ENCODE data around the gene POPDC3. TPM values are rescaled to one million over a fixed set of nuclear protein-coding genes. Genes with fewer than 3 reads are reported as not detected.

The POPDC3 gene
- total RNA-seq, 1 experiment from 2014 or later, result 29.2 TPM

- BruUV-seq (replicated peaks), result no TSS peak
- Histone ChIP-seq H3K4me1 (ENCODE audit: control insufficient read depth, insufficient read depth, low read length) (no peaks in the 10 kb centered on the region), H3K27me3 (ENCODE audit: control insufficient read depth, insufficient read depth, low read length) (no peaks in the 10 kb centered on the region), H3K27ac (ENCODE audit: low read length) (no peak overlapping the region), H3K36me3 (ENCODE audit: control insufficient read depth, insufficient read depth, low read length) (peaks cover 10% of the 10 kb centered on the region; the same call in 1 of the 2 replicates), H3K9me3 (ENCODE audit: control insufficient read depth, insufficient read depth, low read depth, low read length) (no peaks in the 10 kb centered on the region), H3K4me3 (ENCODE audit: low read depth in 2 of 2, low read length in 2 of 2) (no peak overlapping the region)
- TF ChIP-seq TCF7L2 (IDR thresholded peaks at IDR 0.05; ENCODE audit: low read depth, low read length) (no peak), SIN3A (IDR thresholded peaks at IDR 0.05; ENCODE audit: borderline replicate concordance, insufficient read depth, low read depth, low read length) (no peak), REST (IDR thresholded peaks at IDR 0.05; ENCODE audit: insufficient read depth in 1 of 2, low read depth in 2 of 2, low read length in 1 of 2) (no peak), POLR2AphosphoS5 (IDR thresholded peaks at IDR 0.05; ENCODE audit: low read depth, low read length) (no peak), CTCF (IDR thresholded peaks at IDR 0.05) (no peak)
- ATAC-seq, result no peak
- in situ Hi-C loops (cut with HindIII; ENCODE audit: low pct_unique_long_range_greater_than_20kb, low sequenced_read_pairs), result no loop called here
- intact Hi-C loops (cut with micrococcal nuclease; ENCODE audit: unreplicated experiment), result no loop called here
- DNase-seq (ENCODE audit: low read depth, low spot score), result no peak
- POLR2A ChIA-PET, result no interaction called here
- CTCF ChIA-PET, result no interaction called here
Measured at GRCh38 chr6:105111105-105111504, 68.7 kb downstream of the POPDC3 start.

GRCh38 chr6:105109955-105110895, 69.6 kb downstream of the POPDC3 start:
- H3K4me3 ChIP-seq (ENCODE audit: low read depth in 2 of 2, low read length in 2 of 2), result no peak overlapping the region
- no peak overlapping the region for H3K27ac ChIP-seq (ENCODE audit: low read length)
- H3K27me3 ChIP-seq (ENCODE audit: control insufficient read depth, insufficient read depth, low read length), result no peaks in the 10 kb centered on the region
- TF ChIP-seq SIN3A (IDR thresholded peaks at IDR 0.05; ENCODE audit: borderline replicate concordance, insufficient read depth, low read depth, low read length) (no peak), TCF7L2 (IDR thresholded peaks at IDR 0.05; ENCODE audit: low read depth, low read length) (no peak), CTCF (IDR thresholded peaks at IDR 0.05) (no peak), POLR2AphosphoS5 (IDR thresholded peaks at IDR 0.05; ENCODE audit: low read depth, low read length) (no peak), REST (IDR thresholded peaks at IDR 0.05; ENCODE audit: insufficient read depth in 1 of 2, low read depth in 2 of 2, low read length in 1 of 2) (no peak)
- no peaks in the 10 kb centered on the region for H3K9me3 ChIP-seq (ENCODE audit: control insufficient read depth, insufficient read depth, low read depth, low read length)
- H3K4me1 ChIP-seq (ENCODE audit: control insufficient read depth, insufficient read depth, low read length), result no peaks in the 10 kb centered on the region
- ChIA-PET POLR2A (no interaction called here), CTCF (interaction anchor here (0.7 to 0.9 kb wide), 2 partner anchors 208 to 293 kb away, joined by 3 read pairs; partner anchors contain the start of gene PREP)
- no TSS peak for BruUV-seq (replicated peaks)
- DNase-seq (ENCODE audit: low read depth, low spot score) (no peak), ATAC-seq (no peak)
- peaks cover 3% of the 10 kb centered on the region; the same call in 1 of the 2 replicates for H3K36me3 ChIP-seq (ENCODE audit: control insufficient read depth, insufficient read depth, low read length)
- intact Hi-C loops (cut with micrococcal nuclease; ENCODE audit: unreplicated experiment), result no loop called here
- in situ Hi-C loops (cut with HindIII; ENCODE audit: low pct_unique_long_range_greater_than_20kb, low sequenced_read_pairs), result no loop called here

Data from Panc1 (cell line).